Measurements from ENCODE around the gene DCLK2.

DNA sequence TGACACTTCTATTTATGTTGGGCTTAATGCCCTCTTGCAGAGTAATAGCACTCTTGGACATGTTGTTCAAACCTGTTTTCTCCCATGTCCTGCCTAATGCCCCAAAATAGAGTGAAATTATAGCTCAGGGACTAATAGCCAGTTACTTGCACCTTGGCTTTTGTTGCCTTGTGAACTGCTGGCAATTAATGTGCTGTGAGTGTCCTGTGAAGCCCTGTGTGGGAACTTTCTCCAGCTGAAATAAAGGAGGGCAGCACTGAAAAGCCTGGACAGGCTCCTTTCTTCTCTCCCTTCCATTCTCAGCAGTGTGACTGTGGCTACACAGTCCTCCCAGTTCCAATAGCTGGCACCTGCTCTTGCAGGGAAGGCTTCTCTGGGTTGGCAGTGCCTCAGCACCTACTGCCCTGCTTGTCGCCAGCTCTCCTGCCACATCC is 72.4 kb downstream of the DCLK2 start:
- TF ChIP-seq, protein P1, sequence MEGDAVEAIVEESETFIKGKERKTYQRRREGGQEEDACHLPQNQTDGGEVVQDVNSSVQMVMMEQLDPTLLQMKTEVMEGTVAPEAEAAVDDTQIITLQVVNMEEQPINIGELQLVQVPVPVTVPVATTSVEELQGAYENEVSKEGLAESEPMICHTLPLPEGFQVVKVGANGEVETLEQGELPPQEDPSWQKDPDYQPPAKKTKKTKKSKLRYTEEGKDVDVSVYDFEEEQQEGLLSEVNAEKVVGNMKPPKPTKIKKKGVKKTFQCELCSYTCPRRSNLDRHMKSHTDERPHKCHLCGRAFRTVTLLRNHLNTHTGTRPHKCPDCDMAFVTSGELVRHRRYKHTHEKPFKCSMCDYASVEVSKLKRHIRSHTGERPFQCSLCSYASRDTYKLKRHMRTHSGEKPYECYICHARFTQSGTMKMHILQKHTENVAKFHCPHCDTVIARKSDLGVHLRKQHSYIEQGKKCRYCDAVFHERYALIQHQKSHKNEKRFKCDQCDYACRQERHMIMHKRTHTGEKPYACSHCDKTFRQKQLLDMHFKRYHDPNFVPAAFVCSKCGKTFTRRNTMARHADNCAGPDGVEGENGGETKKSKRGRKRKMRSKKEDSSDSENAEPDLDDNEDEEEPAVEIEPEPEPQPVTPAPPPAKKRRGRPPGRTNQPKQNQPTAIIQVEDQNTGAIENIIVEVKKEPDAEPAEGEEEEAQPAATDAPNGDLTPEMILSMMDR (conservative IDR thresholded peaks at IDR 0.05; ENCODE audit: low read depth, low read length) = no peak
- TF ChIP-seq RAD21 (IDR thresholded peaks at IDR 0.05; ENCODE audit: low read length) (no peak), MXI1 (IDR thresholded peaks at IDR 0.05; ENCODE audit: borderline replicate concordance, low read depth, low read length) (no peak), FOS (IDR thresholded peaks at IDR 0.05; ENCODE audit: low read depth, low read length) (no peak), POLR2A (IDR thresholded peaks at IDR 0.05; ENCODE audit: low read depth, low read length) (no peak), SMC3 (IDR thresholded peaks at IDR 0.05; ENCODE audit: low read depth, low read length) (no peak), CHD1 (IDR thresholded peaks at IDR 0.05; ENCODE audit: low read depth, low read length) (no peak)
- TF ChIP-seq, protein P2, sequence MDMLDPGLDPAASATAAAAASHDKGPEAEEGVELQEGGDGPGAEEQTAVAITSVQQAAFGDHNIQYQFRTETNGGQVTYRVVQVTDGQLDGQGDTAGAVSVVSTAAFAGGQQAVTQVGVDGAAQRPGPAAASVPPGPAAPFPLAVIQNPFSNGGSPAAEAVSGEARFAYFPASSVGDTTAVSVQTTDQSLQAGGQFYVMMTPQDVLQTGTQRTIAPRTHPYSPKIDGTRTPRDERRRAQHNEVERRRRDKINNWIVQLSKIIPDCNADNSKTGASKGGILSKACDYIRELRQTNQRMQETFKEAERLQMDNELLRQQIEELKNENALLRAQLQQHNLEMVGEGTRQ (IDR thresholded peaks at IDR 0.05; ENCODE audit: low read depth, low read length) = no peak

Measured in IMR-90 (cell line).